ENCODE data around the gene CHAD.

- TF ChIP-seq POLR2A (IDR thresholded peaks at IDR 0.05) (no peak), POLR2AphosphoS5 (IDR thresholded peaks at IDR 0.05) (no peak), EP300 (IDR thresholded peaks at IDR 0.05) (no peak)
Observed at GRCh38 chr17:50506298-50506697, 37.6 kb upstream of the CHAD start.
